ENCODE measurements around the gene NT5C3B. TPM values are rescaled to one million over a fixed set of nuclear protein-coding genes. Genes with fewer than 3 reads are reported as not detected.
"Not testable (repeated sequence)": the region's sequence is repeated elsewhere in the genome, so short reads cannot be mapped to it uniquely, and the experiment has no call there.

The NT5C3B gene
- total RNA-seq, 2 experiments from 2014 or later, result 52.8 to 56.7 TPM

- Mint-ChIP-seq H3K9me3 (no peaks in the 10 kb centered on the region), H3K4me3 (peak overlapping the region; percentile 22), H3K27me3 (peaks cover 39% of the 10 kb centered on the region), H3K36me3 (no peaks in the 10 kb centered on the region), H3K27ac (no peak overlapping the region), H3K4me1 (peaks cover 29% of the 10 kb centered on the region)
- no peak for DNase-seq
Observed at GRCh38 chr17:41785091-41785858, 50.8 kb downstream of the NT5C3B start.

GRCh38 chr17:41784207-41784744, 51.8 kb downstream of the NT5C3B start:
- Mint-ChIP-seq H3K4me1 (peaks cover 28% of the 10 kb centered on the region), H3K4me3 (no peak overlapping the region), H3K36me3 (no peaks in the 10 kb centered on the region), H3K27me3 (peaks cover 35% of the 10 kb centered on the region), H3K27ac (no peak overlapping the region), H3K9me3 (no peaks in the 10 kb centered on the region)
- DNase-seq, result no peak

DNA sequence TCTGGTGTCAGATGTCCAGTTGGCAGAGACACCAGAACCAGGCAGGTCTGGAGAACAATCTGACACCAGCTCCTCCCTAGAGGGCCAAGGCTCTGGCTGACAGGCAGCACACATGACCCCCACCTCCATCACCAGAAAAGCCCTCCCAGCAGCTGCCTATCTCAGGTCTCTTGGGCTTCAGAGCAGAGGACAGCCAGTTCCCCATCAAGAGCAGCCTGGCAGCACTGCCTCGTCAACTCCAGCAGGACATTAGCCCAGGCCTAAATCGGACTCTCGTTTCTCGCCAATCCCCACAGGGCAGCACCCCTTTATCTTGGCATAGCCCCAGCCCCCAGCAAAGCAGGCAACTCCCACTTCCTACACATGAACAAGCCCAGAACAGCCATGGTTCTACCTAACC, 53.9 kb downstream of the NT5C3B start:
- Mint-ChIP-seq H3K36me3 (no peaks in the 10 kb centered on the region), H3K27ac (no peak overlapping the region), H3K4me3 (no peak overlapping the region), H3K9me3 (no peaks in the 10 kb centered on the region), H3K27me3 (peaks cover 31% of the 10 kb centered on the region), H3K4me1 (peaks cover 12% of the 10 kb centered on the region)
- DNase-seq, result no peak

- H3K27ac Mint-ChIP-seq, result no peak overlapping the region
- H3K36me3 Mint-ChIP-seq, result no peaks in the 10 kb centered on the region
- no peak for DNase-seq
- H3K9me3 Mint-ChIP-seq, result no peaks in the 10 kb centered on the region
- H3K4me3 Mint-ChIP-seq, result no peak overlapping the region
- H3K4me1 Mint-ChIP-seq, result peaks cover 8% of the 10 kb centered on the region
- peaks cover 26% of the 10 kb centered on the region for H3K27me3 Mint-ChIP-seq
Observed at GRCh38 chr17:41781404-41782110, 54.5 kb downstream of the NT5C3B start.

DNA sequence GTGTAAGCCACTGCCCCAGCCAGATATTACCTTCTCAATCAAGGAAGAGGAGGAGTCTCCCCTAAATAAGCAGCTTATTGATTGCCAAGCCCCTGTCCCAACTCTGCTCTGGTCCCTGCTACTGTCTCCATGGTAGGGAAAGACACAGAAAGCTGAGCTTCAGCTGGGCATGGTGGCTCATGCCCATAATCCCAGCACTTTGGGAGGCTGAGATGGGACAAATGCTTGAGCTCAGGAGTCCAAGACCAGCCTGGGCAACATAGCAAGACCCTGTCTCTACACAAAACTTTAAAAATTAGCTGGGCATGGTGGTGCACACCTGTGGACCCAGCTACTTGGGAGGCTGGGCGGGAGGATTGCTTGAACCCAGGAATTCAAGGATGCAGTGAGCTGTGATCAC, 56.1 kb downstream of the NT5C3B start:
- H3K4me1 Mint-ChIP-seq, result peaks cover 4% of the 10 kb centered on the region
- H3K9me3 Mint-ChIP-seq, result no peaks in the 10 kb centered on the region
- H3K36me3 Mint-ChIP-seq, result no peaks in the 10 kb centered on the region
- no peak overlapping the region for H3K4me3 Mint-ChIP-seq
- H3K27ac Mint-ChIP-seq, result no peak overlapping the region
- peaks cover 19% of the 10 kb centered on the region for H3K27me3 Mint-ChIP-seq
- no peak for DNase-seq

DNA sequence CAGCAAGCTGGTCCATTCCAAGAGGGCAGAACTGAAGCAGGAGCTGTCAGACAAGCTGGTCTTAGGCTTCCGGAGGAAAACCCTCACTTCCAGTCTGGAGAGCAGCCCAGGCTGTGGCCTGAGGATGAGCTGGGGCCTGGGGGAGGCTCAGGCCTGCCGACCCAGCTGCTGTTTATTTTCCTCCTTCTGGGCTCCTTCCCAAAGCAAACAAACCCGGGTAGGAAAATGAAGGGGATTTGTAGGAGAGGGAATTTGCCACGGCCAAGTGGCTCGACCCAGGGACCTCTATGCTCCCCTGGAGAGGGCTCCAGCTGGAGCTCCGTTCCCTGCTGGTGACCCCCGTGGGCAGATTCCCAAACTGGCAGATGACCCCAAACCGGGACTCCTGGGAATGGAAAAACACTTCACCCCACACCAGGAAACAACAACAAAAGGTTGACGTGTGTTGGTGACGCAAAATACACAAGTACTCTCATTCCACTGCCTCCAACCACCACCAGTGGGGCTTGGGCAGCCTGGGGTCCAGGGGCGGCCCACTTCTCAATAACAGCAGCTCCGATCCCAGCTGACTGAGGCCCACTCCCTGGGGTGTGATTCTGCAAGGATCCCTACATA, 58.4 kb downstream of the NT5C3B start:
- no peak for DNase-seq
- Mint-ChIP-seq H3K9me3 (no peaks in the 10 kb centered on the region), H3K36me3 (no peaks in the 10 kb centered on the region), H3K27ac (no peak overlapping the region), H3K4me3 (no peak overlapping the region), H3K4me1 (no peaks in the 10 kb centered on the region), H3K27me3 (peaks cover 5% of the 10 kb centered on the region)

- Mint-ChIP-seq H3K4me1 (no peaks in the 10 kb centered on the region), H3K9me3 (no peaks in the 10 kb centered on the region), H3K4me3 (no peak overlapping the region), H3K27me3 (peaks cover 5% of the 10 kb centered on the region), H3K36me3 (no peaks in the 10 kb centered on the region), H3K27ac (no peak overlapping the region)
- no peak for DNase-seq
Observed at GRCh38 chr17:41777157-41777573, 58.9 kb downstream of the NT5C3B start.

- H3K9me3 Mint-ChIP-seq, H3K27ac Mint-ChIP-seq, H3K4me3 Mint-ChIP-seq, H3K4me1 Mint-ChIP-seq, H3K36me3 Mint-ChIP-seq, DNase-seq, H3K27me3 Mint-ChIP-seq: not testable (repeated sequence)
Observed at GRCh38 chr17:41776262-41776900, 59.7 kb downstream of the NT5C3B start.

DNA sequence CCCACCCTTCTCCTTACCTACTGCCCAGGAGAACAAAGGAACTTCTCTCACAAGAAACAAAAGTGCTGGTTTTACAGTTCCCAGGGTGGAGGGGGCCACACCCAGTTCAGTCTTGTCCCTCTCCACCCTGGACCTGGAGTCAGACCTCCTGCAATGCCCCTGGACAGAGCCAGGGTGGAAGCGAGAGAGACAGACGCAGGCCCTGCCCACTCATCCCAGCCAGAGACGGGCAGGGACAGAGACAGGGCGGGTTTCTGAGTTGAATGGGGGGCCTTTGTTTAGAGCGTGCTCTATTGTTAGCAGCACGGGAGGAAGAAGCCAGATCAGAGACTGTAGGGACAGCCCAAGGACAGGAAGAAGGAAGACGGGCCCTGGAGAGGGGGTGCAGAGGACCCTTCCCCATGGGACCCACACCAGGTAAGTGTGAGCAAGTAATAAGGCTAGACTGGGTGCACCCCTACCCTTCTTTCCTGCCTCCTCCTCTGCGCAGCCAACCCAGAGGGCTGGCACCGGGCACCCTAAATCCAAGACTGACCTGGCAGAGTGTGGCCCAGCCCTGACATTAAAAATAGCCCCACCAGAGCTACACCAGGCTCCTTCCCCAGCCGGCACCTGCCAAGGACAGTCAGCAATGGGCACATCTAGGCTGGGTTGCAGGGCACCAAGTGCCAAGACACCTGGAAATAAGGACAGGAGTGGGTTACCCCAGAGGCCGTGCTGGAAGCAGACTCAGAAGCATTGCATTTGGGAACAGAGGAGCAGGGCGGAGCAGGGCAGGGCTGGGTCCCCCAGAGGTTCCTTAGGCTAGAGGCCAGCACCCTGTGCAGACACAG, 60.4 kb downstream of the NT5C3B start:
- H3K27ac Mint-ChIP-seq, result no peak overlapping the region
- no peaks in the 10 kb centered on the region for H3K36me3 Mint-ChIP-seq
- no peak for DNase-seq
- H3K9me3 Mint-ChIP-seq, result no peaks in the 10 kb centered on the region
- peaks cover 2% of the 10 kb centered on the region for H3K4me1 Mint-ChIP-seq
- no peak overlapping the region for H3K4me3 Mint-ChIP-seq
- H3K27me3 Mint-ChIP-seq, result no peaks in the 10 kb centered on the region

Other genes with a start within 250 kb of the NT5C3B start
- gene KRT14, start 249.3 kb downstream of the NT5C3B start, total RNA-seq, result not detected
- not detected for gene KRT16, start 223.5 kb downstream of the NT5C3B start, total RNA-seq
- gene KRT17, start 211.7 kb downstream of the NT5C3B start, total RNA-seq, result not detected
- 1,000 to 10,000 TPM; 1,196 to 1,277 TPM for gene EIF1, start 147.3 kb downstream of the NT5C3B start, total RNA-seq
- gene GAST, start 123.9 kb downstream of the NT5C3B start, total RNA-seq, result not detected
- under 1 TPM in 1 of 2 experiments, not detected in 1; 0.08 TPM for gene HAP1, start 101.6 kb downstream of the NT5C3B start, total RNA-seq
- gene JUP, start 49.5 kb downstream of the NT5C3B start, total RNA-seq, result 1 to 10 TPM; 2.7 to 3.7 TPM
- gene P3H4, start 24.3 kb downstream of the NT5C3B start, total RNA-seq, result 1 to 10 TPM; 1.5 to 1.8 TPM
- under 1 TPM; 0.48 to 0.89 TPM for gene FKBP10, start 23.2 kb downstream of the NT5C3B start, total RNA-seq
- gene KLHL10, start 1.6 kb upstream of the NT5C3B start, total RNA-seq, result under 1 TPM; 0.19 to 0.30 TPM
- 10 to 100 TPM; 17.5 to 17.6 TPM for gene KLHL11, start 29.2 kb upstream of the NT5C3B start, total RNA-seq
- gene ACLY, start 82.7 kb upstream of the NT5C3B start, total RNA-seq, result 100 to 1,000 TPM; 197 to 202 TPM
- under 1 TPM; 0.58 to 0.84 TPM for gene ODAD4, start 94.4 kb upstream of the NT5C3B start, total RNA-seq
- gene CNP, start 130.6 kb upstream of the NT5C3B start, total RNA-seq, result 10 to 100 TPM; 64.9 to 66.6 TPM
- 100 to 1,000 TPM; 103 to 106 TPM for gene DNAJC7, start 181.2 kb upstream of the NT5C3B start, total RNA-seq
- 10 to 100 TPM; 20.3 to 25.0 TPM for gene NKIRAS2, start 183.9 kb upstream of the NT5C3B start, total RNA-seq
- gene C17orf113, start 214.4 kb upstream of the NT5C3B start, total RNA-seq, result under 1 TPM; 0.23 to 0.40 TPM